Peyer's patch (tissue), 4 donors: Measurements from ENCODE around the gene CYP2D6. TPM values are rescaled to one million over a fixed set of nuclear protein-coding genes. Genes with fewer than 3 reads are reported as not detected.

Source experiments
- DNase-seq, 3 donors: peaks; one replicate each; pipeline ENCODE4 v3.0.0-alpha.2; 2017 to 2019
- H3K27ac ChIP-seq, 4 donors: fragments of 200-600 bp; sonication (generic); one replicate each; pipeline ENCODE4 v1.5.1; 2016 to 2019
- H3K27me3 ChIP-seq, 2 donors: fragments of 200-600 bp; sonication (generic); one replicate each; pipeline ENCODE4 v1.5.1; 2019
- H3K36me3 ChIP-seq, 3 donors: fragments of 200-600 bp; sonication (generic); one replicate each; pipeline ENCODE4 v1.5.1; 2016 to 2019
- H3K4me1 ChIP-seq, 4 donors: fragments of 200-600 bp; sonication (generic); one replicate each; pipeline ENCODE4 v1.5.1; 2016 to 2019
- H3K4me3 ChIP-seq, 4 donors: fragments of 200-600 bp; sonication (generic); 1 replicate in 3 of 4; 2 replicates in 1 of 4; pipeline ENCODE4 v1.5.1; 2016 to 2019; ENCODE audit warnings: mild to moderate bottlenecking in 1 of 4
- H3K9me3 ChIP-seq, 4 donors: fragments of 200-600 bp; sonication (generic); one replicate each; pipeline ENCODE4 v1.5.1; 2016 to 2019; ENCODE audit warnings: mild to moderate bottlenecking in 1 of 4
- CTCF ChIP-seq, 6 experiments: fragments of 450-650 bp in 4 of 6; fragments of 200-600 bp in 2 of 6; sonication (generic) in 1 of 6; IDR thresholded peaks; one replicate each; pipeline ENCODE4 v1.5.1; 2017 to 2019; ENCODE audit warnings: antibody characterized with exemption in 6 of 6, mild to moderate bottlenecking in 3 of 6, moderate library complexity in 1 of 6
- POLR2A ChIP-seq, 2 donors: fragments of 450-650 bp; IDR thresholded peaks; one replicate each; pipeline ENCODE4 v1.5.1; 2017; ENCODE audit warnings: antibody characterized with exemption in 2 of 2, mild to moderate bottlenecking in 2 of 2, moderate library complexity in 2 of 2
- total RNA-seq, 4 donors: library from RNA; depleted of rRNA; stranded (reverse); fragments of >200 nt; gene quantifications; one replicate each; pipeline ENCODE4 v1.1.0, GENCODE V29; 2016

The CYP2D6 gene
- total RNA-seq, 4 donors from 2014 or later = 18.2 to 329 (median 117) TPM

GRCh38 chr22:42156121-42156520 is 25.5 kb upstream of the CYP2D6 start:
- no peak overlapping the region for H3K4me3 ChIP-seq
- no peak overlapping the region for H3K27ac ChIP-seq
- no peaks in the 10 kb centered on the region for H3K27me3 ChIP-seq
- H3K4me1 ChIP-seq = peaks cover 0 to 6% (median 0%) of the 10 kb centered on the region in 4 donors
- peaks cover 0 to 10% (median 0%) of the 10 kb centered on the region in 3 donors for H3K36me3 ChIP-seq
- TF ChIP-seq CTCF (IDR thresholded peaks at IDR 0.05) = no peak
- no peak for DNase-seq
- H3K9me3 ChIP-seq = no peaks in the 10 kb centered on the region

- peaks cover 0 to 4% (median 0%) of the 10 kb centered on the region in 4 donors for H3K4me1 ChIP-seq
- no peak overlapping the region for H3K27ac ChIP-seq
- no peak for DNase-seq
- peaks cover 0 to 10% (median 0%) of the 10 kb centered on the region in 3 donors for H3K36me3 ChIP-seq
- no peak for TF ChIP-seq POLR2A (IDR thresholded peaks at IDR 0.05)
- TF ChIP-seq CTCF (IDR thresholded peaks at IDR 0.05) = no peak
- no peak overlapping the region for H3K4me3 ChIP-seq
- H3K27me3 ChIP-seq = no peaks in the 10 kb centered on the region
- H3K9me3 ChIP-seq = no peaks in the 10 kb centered on the region
These were observed 24.5 kb upstream of the CYP2D6 start for GRCh38 chr22:42155053-42155543.

- no peak for TF ChIP-seq CTCF (IDR thresholded peaks at IDR 0.05)
- Histone ChIP-seq H3K27me3 (no peaks in the 10 kb centered on the region), H3K9me3 (no peaks in the 10 kb centered on the region), H3K4me3 (no peak overlapping the region), H3K36me3 (peaks cover 0 to 10% (median 0%) of the 10 kb centered on the region in 3 donors), H3K4me1 (peaks cover 0 to 4% (median 0%) of the 10 kb centered on the region in 4 donors), H3K27ac (no peak overlapping the region)
- no peak for DNase-seq
These were observed 23.9 kb upstream of the CYP2D6 start for GRCh38 chr22:42154293-42155052.

- peaks cover 0 to 10% (median 0%) of the 10 kb centered on the region in 3 donors for H3K36me3 ChIP-seq
- no peaks in the 10 kb centered on the region for H3K9me3 ChIP-seq
- no peaks in the 10 kb centered on the region for H3K4me1 ChIP-seq
- no peak for DNase-seq
- no peaks in the 10 kb centered on the region for H3K27me3 ChIP-seq
- H3K4me3 ChIP-seq = no peak overlapping the region
- H3K27ac ChIP-seq = no peak overlapping the region
- TF ChIP-seq POLR2A (IDR thresholded peaks at IDR 0.05) = no peak
- TF ChIP-seq CTCF (IDR thresholded peaks at IDR 0.05) = no peak
These were observed 22.2 kb upstream of the CYP2D6 start for GRCh38 chr22:42152661-42153270.

GRCh38 chr22:42151924-42152635 is 21.5 kb upstream of the CYP2D6 start:
- no peak for DNase-seq
- peaks cover 0 to 10% (median 0%) of the 10 kb centered on the region in 3 donors for H3K36me3 ChIP-seq

More at GRCh38 chr22:42151924-42152635, 21.5 kb upstream of the CYP2D6 start:
- no peak overlapping the region for H3K4me3 ChIP-seq
- no peak for TF ChIP-seq CTCF (IDR thresholded peaks at IDR 0.05)
- H3K4me1 ChIP-seq = no peaks in the 10 kb centered on the region
- H3K27me3 ChIP-seq = no peaks in the 10 kb centered on the region
- H3K27ac ChIP-seq = no peak overlapping the region
- no peaks in the 10 kb centered on the region for H3K9me3 ChIP-seq
